NCI-H187 (cell line): ENCODE results near the gene ABCC8.
"Not testable (repeated sequence)": the region's sequence is repeated elsewhere in the genome, so short reads cannot be mapped to it uniquely, and the experiment has no call there.

ENCODE experiments used
- DNase-seq, 2 experiments: peaks; one replicate each; lab custom pipeline; 2025; lab: John Stamatoyannopoulos, UW

Gene ABCC8

DNA sequence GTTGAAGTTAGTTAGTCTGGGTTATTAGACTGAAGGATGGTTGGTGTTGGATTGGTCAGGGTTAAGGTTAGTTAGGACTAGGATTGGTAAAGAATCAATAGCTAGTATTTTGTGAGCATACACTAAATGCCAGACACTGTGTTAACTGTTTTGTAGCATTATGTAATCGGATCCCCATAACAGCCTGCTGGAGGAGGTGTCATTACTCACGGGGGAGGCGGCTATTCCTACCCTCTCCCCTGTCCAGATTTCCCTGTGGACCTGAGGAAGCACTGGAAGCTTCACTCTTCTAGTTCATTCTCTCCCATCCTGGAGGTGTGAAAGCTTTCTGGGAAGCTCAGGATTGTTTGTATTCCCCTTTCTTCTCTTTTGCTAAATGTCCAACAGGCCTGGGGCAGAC, 47.7 kb downstream of the ABCC8 start:
- DNase-seq: no peak

DNA sequence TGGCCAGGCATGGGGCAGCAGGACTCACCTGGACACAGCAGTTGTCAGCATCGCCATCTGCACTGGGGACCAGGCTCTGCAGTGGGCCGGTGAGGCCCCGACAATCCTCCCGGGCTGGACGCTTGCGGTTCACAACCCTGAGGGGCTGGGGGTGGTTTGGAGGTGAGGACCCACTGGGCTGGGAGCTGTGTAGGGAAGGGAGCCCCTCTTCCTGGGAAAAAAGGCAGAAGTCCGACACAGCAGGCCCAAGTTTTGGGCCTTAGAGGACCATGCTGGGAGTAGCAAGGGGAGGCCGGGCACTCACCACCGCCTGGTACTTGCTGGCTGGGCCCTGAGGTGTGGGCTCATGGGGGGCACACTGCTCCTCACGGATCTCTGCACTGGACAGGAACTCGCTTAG, 48.4 kb downstream of the ABCC8 start:
- no peak for DNase-seq

DNA sequence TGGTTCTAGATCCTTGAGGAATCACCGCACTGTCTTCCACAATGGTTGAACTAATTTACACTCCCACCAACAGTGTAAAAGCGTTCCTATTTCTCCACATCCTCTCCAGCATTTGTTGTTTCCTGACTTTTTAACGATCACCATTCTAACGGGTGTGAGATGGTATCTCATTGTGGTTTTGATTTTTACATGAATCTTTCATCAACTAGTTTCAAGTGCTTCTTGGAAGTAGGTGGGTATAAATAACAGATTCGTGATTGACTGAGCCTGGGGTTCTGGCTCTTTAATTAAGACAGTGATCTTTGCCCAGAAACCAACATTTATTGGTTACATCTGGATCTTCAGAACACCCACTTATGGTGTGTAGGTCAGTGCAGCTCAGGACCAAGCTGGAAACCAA, 50.4 kb downstream of the ABCC8 start:
- DNase-seq: not testable (repeated sequence)

DNA sequence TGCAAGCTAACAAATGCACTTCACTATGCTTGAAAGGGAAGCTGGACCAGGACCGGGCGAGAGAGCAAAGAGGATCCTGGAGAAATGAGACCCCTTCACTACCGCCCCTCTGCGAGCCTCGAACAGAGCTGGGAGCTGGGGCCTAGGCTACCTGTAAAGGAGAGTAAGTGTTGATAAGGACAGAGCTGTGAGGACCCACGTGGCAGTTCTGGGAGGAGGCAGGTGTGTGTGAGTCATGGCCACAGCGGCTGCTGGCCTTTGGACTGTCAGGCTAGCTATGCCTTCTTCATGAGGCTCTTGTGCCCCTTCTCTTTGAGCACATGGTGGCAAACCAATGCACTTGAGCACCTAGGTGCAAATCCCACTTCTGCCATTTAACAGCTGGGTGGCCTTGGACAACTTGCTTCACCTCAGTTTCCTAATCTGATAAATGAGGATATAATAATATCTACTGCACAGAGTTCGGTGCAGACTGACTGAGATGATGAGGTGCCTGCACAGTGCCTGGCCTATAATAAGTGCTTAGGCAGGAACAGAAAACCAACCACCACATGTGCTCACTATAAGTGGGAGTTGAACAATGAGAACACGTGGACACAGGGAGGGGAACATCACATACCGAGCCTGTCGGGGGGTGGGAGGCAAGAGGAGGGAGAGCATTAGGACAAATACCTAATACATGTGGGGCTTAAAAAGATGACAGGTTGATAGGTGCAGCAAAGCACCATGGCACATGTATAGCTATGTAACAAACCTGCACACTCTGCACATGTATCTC, 52.9 kb downstream of the ABCC8 start:
- no peak for DNase-seq

DNA sequence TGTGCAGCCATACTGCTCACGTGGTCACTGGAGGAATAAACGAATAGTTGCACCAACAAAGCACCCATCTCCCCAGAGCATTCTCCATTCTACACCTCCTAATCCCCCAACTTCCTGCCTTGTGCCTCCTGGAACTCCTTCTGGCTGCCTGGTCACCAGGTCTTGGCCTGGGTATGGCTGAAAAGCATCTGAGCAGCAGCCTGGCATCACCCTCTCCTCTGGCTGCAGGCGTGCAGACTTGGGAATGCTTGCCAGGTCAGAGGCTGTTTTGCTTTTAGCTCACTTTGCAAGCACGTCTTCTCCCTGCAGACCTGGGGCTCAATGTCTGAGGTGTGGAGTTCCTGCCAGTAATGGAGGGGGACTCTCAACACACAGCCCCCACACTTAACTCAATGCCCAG, 54.9 kb downstream of the ABCC8 start:
- DNase-seq: no peak

DNA sequence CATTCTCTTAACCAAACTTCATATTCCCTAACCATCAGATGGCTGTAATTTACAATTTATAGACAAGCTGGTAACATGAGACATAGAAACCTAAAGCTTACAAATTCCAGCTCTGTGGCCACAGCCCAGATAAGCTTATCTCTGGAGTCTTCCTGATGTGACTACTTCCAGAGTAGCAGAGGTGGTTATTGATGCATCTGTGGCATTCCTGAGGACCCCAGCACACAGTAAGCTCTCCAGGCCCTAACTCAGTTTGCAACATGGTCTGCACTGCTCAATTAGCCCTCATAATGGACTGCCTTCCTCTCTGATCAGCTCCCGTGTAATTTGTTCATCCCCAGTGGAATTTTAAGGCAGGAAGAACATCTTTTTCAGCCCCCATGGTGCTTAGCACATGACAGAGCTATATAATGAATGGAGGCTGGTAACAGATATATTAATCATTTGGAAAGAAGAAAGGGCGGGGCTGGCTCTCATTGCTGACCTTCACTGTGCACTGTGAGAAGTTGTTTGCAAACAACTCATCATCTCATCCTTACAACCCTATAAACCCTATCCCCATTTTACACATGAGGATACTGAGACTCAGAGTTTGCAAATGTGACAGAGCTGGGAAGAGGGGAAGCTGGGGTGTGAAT, 58.1 kb downstream of the ABCC8 start:
- no peak for DNase-seq

DNA sequence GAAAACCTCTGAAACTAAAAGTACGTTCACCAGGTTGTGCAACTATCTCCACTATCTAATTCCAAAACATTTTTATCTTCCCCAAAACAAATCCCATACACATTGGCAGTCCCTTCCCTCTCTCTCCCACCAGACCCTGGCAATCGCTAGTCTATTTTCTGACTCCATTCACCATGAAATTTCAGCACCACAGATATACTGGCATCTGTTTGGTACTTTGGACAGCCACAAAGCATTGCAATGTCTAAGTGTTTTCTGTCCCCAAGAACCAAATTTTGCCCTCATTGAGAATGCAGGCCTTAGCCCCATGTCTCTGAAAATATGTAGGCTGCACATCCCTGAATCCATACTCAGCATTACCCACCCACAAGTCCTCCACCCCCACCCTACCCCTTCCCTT, 60.2 kb downstream of the ABCC8 start:
- DNase-seq: no peak

DNA sequence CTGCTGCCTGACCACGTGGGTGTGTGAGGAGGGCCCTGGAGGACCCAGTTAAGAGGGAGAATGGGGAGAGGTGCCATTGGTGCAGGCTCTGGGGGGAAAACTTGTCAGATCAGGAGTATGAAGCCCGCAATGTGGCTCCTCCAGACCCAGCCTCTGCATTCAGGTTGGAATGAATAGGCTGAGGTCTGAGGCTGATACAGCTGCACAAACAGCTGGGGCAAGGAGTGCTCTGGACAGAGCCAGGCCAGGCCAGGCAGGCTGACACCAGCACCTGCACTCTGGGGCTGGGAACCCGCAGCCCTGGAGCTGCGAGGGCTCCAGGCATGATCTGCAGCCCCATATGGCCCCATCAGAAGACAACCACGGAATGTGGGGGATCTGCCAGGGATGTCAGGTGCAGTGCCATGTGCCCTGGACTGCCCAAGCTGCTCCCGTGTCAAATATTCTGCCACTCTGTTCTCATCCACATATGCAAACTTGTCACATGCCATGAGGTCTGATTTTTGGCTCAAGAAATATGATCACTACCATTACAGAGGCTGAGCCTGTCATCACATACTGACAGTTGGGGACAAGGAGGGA, 61.0 kb downstream of the ABCC8 start:
- no peak for DNase-seq

DNA sequence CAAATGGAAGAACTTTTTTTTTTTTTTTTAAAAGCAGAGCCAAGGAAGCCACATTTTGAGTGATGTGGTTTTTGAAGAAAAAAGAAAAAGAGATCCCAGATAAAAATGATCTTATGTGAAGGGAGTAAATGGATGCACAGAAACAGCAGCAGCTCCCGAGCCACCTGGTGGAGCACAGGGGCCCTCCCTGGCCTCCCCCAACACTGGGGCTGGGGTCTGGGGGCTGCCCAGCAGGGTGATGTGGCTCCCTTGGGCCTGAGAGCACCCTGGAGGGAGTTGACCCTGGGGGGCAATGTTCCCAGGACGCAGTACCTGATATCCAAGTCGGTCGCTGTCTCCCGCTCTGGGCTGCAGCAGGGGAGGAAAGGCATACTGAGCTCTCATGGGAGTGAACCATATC, 61.7 kb downstream of the ABCC8 start:
- no peak for DNase-seq

DNA sequence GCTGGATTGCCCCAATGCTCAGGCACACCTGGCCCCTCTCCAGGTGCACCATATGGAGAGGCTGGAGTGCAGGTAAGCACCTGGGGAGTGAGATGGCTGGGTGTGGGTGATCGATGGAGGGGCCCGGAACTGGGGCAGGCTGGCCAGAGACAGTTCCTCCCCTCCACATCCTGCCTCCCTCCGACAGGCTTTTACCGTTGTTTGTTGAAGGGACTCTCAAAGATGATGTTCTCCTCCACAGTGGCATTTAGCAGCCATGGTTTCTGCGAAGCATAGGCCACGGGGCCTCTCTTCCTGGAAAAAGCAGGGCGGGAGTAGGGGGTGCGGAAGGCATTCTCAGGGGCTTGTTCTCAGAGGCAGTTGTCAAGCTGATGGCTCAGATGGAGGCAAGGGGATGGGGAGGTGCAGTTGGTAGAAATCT, 62.3 kb downstream of the ABCC8 start:
- peak; percentile 62 to 68 for DNase-seq

DNA sequence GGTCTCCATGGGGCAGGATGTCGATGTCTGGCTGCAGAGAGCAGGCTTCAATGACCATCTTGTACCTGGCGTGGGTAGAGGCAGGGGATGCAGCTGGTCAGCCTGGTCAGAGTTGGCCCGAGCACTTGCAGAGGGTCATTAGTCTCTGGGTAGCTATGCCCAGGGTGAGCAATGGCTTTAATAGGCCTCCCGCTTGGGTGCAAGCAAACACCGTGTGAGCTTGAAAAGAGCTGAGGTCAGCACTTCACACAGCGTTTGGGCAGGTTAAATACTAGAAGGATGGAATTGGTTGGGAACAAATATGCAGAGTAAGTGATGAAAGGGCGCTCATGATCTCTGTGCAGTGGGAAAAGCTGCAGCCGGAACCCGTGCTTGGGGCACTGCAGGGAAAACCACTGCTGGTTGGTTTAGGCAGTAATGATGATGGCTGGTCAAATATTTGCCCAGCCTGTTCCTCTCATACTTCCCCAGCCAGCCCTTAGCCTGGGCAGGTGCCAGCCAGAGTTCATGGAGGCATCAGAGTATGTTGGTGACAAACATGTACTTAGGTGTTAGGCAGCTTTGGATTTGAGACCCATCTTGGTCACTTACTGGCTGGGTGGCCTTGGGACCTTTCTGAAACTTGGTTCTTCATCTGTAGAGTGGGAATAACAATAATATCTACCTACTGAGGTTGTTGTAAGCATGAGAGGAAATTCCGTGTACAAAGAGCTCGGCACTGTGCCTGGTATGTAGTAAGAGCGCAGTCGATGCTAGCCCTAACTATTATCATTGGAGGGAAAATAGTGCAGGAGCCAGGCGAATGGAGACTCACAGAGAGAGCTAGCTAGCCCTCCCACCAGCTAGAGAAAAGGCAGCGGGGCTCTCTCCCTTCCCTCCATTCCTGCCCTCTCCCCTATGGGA, 63.0 kb downstream of the ABCC8 start:
- peak in 1 of 2 experiments; percentile 62 for DNase-seq

DNA sequence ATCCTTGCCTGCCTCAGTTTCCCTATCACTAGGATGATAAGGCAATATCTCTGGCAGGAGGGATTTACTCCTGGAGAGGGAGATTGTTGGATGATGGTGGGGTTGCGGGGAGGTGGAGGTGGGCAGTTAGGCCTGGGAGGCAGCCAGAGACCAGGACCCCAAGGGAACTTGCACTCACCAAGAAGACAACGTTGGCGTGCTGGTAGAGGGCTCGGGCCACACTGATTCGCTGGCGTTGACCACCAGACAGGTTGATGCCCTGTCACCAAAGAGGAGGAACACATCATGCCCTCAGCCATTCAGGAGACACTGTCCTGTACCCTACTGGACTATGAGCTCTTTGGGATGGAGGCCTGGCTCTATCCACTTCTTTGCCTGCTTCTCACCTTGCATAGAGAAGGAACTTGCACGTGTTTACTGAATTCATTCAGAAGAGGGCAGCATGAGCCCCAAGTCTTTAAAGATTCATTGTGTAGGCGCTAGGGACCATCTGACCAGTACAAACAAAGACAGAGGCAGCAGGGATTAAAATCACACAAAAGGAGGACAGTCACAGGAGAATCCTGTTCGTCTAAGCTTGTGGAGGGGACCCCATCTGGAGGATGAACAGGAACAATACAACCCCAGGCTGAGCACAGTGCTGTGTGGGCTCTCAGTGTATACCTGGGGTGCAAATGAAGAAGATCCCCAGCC, 64.0 kb downstream of the ABCC8 start:
- no peak for DNase-seq

DNA sequence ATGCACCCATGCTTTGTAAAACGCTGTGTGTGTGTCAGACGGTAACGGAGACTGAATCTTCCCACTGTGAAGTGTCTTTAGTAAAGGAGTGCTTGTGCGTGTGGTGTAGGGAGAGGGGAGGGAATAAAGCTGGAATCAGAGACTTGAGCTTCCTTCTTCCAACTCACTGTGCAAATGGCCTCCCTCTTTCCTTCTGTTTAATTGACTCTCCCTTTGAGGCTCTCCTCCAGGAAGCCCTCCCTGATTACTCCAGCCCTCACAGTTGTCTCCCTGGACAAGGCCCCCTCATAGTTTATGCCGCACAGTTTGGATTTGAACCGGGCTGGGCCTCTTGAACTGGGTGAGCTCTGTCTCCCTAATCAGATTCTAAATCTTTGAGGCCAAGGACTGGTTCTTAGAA, 65.2 kb downstream of the ABCC8 start:
- DNase-seq: no peak

DNA sequence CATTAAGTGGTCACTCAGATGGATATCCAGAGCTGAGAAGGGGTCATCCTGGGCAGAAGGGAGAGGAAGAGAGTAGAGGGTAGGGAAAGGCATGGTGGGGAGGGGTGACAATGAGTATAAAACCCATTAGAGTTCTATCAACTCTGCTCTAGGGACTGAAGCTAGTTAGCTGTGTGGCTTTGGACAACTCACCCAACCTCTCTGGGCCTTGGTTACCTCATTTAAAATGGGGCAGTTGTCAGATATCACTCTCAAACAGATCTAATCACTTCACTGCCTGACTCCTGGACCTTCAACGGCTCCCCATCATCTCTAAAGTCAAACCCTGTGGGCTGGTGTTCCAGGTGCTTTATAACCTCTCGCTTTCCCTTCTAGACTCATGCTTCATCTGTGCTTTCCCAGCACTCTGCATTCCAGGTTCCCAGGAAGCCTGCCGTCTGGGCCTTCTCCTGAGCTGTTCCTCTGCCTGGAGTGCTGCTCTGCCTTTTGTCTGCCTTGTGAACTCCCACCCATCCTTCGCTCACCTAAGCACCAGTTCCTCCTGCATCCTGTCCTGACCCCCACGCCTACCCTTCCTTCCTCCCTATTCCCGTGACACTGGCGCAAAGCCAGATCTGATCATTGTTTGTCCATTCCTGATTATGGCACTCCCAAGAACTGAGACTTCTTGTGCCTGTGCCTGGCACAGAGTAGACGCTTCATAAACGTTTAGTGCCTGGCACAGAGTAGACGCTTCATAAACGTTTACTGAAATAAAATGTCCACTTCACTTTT, 65.9 kb downstream of the ABCC8 start:
- no peak for DNase-seq

DNA sequence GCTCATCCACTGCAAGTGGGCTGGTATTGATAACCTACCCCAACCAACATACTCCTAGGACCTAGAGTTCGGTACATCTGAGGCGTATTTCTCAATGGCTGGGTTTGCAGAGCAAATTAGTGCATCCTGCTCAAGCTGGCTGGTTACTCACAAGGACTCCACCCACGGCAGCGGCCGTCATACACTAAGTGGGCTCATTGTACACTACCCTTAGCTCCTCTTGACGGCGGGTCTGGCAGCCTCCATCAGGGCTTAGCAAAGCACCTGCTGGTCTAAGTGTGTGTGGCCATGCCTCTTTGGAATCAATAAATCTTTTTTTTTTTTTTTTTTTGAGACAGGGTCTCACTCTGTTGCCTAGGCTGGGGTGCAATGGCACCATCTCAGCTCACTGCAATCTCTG, 68.0 kb downstream of the ABCC8 start:
- peak; percentile 27 to 55 for DNase-seq

DNA sequence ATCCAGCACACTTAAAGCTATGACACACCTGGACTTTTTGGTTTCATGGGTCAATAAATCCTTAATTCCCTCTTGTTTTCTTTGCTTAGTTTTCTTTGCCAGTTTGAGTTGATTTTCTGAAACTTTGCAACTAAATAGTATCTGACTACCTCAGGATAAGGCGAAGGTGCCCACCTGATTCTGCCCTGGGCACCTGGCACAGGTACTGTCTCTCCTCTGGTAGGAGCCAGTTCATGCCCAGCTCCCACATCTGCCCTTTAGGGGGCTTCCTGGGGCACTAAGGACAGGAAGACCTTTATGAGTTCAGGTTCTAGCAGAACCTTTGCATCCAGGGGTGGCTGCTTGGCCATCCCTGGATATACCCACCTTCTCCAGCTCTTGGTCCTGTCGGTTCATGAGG, 68.6 kb downstream of the ABCC8 start:
- no peak for DNase-seq

DNA sequence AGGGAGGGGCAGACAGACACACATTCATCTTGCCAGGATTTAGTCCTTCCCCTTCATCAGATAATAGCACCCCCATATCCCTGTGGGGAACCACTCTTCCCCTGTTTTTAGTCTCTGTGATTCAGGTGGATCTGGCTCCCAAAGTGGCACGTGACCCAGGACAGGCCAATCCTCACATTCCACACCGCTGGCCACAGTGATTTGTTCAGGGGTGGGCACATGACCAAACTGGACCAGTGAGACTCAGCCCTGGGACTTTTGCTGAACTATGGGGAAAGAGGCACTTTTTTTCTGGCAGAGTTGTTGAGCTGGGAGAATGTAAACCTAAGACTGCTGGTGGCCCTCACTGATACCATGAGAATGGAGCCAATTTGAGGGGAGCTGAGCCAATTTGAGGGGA, 69.1 kb downstream of the ABCC8 start:
- no peak for DNase-seq

DNA sequence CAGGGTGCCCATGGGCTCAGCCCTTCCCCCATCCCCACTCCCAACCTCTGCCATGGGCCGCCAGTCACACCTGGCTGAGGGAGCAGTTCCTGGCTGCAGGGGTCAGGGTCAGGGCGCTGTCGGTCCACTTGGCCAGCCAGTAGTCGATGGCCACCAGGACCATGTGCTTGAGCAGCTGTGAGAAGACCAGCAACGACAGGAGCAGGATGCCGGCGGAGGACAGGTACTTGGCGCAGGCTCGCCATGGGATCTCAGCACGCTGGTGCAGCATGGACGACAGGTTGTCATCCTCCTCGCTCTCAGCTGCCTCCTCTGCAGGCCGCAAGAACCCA, 69.9 kb downstream of the ABCC8 start:
- no peak for DNase-seq

DNA sequence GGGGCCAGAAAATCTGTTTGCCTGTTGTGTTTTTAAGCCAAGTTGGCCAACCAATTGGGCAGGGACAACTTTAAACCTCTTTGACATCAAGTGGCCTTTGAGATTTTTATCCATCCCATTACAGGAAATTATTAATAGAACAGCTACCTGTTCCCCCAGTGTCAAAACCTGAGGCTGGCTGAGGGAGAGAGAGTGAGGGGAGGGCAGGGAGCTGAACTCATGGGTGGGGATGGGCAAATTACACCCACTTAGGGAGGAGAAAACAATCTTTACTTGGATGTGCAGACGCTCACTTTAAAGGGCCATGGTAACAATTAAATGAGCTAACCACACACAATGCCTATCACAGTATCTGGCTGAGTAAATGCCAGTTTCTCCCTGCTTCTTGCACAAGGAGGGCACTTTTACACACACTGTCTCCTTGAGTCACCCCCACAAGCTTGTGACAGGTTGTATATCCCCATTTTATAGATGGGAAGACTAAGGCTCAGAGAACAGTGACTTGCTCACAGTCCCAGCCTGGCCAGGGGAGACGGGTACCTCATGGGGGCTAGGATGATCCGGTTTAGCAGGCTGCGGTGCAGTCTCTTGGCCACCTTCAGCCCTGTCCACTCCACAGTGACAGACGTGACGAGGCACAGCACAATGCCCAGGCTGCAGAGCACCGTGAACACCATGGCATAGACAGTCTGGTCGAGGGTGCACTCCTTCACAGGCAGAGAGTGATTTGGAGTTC, 70.4 kb downstream of the ABCC8 start:
- DNase-seq: no peak

DNA sequence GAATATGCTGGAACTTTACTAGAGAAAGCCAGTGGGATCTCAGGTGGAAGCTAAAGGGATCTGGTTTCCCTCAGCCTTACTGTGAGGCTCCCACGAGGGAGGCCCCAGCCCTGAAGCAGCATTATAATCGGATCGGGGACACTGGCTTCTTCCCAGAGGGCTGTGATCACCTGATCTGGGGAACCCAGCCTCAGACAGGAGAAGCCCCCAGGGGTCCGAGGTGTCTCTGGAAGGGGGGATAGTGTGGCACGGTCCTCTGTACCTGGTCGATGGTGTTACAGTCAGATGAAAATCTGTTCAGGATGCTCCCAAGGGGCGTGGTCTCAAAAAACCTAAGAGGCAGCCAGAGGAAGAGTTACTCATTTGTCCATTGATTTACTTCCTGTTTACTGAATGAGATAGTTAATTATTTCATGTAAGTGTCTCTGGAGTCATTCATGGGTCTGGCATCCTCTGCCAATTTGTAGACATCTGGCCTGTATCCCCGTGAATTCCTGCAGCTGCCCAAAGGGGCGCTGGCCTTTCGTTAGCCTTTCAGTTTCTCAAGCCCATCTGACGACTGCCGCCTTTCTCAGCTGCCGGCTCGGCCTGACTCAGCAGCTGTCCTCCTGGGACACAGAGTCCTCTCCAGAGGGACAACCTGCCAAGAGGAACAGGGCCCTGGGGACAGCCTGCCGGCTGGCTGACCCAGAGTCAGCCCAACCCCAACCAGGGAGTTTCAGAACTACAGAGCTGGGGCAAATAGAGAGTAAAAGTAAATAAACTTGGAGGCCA, 71.2 kb downstream of the ABCC8 start:
- peak in 1 of 2 experiments; percentile 20 for DNase-seq
